Lung (tissue), 12 donors: ENCODE measurements around the gene SENP6. TPM values are rescaled to one million over a fixed set of nuclear protein-coding genes. Genes with fewer than 3 reads are reported as not detected.
"Not testable (repeated sequence)": the region's sequence is repeated elsewhere in the genome, so short reads cannot be mapped to it uniquely, and the experiment has no call there.

ENCODE experiments used
- ATAC-seq: fragments of 200-7000 bp; cut with Tn5 transposase; one replicate; pipeline ENCODE4 v1.9.1; 2020; ENCODE audit warnings: moderate number of reproducible peaks; ENCODE audit not compliant: insufficient read depth, low FRiP score
- DNase-seq, 3 donors: peaks; one replicate each; pipeline ENCODE4 v3.0.0-alpha.2; 2013 to 2017
- H3K27ac ChIP-seq, 2 donors: one replicate each; pipeline ENCODE4 v1.5.1; 2013; ENCODE audit warnings: mild to moderate bottlenecking in 2 of 2, moderate library complexity in 2 of 2, control low read depth in 1 of 2, inconsistent platforms in 1 of 2, low read depth in 1 of 2, low read length in 1 of 2
- H3K27me3 ChIP-seq, 3 donors: one replicate each; pipeline ENCODE4 v1.5.1; 2013; ENCODE audit warnings: low read length in 2 of 3; ENCODE audit not compliant: control insufficient read depth in 3 of 3, insufficient read depth in 3 of 3
- H3K36me3 ChIP-seq, 4 donors: one replicate each; pipeline ENCODE4 v1.5.1; 2013; ENCODE audit warnings: low read length in 4 of 4, mild to moderate bottlenecking in 1 of 4, moderate library complexity in 1 of 4; ENCODE audit not compliant: control insufficient read depth in 4 of 4, insufficient read depth in 4 of 4
- H3K4me1 ChIP-seq, 5 donors: one replicate each; pipeline ENCODE4 v1.5.1; 2013; ENCODE audit warnings: low read length in 5 of 5, mild to moderate bottlenecking in 2 of 5, moderate library complexity in 1 of 5; ENCODE audit not compliant: control insufficient read depth in 5 of 5, insufficient read depth in 5 of 5
- H3K4me3 ChIP-seq: one replicate; pipeline ENCODE4 v1.5.1; 2013; ENCODE audit warnings: mild to moderate bottlenecking, control low read depth, moderate library complexity
- H3K9ac ChIP-seq, 2 donors: one replicate each; pipeline ENCODE4 v1.5.1; 2013; ENCODE audit warnings: low read length in 2 of 2, control low read depth in 1 of 2; ENCODE audit not compliant: insufficient read depth in 1 of 2
- H3K9me3 ChIP-seq, 4 donors: one replicate each; pipeline ENCODE4 v1.5.1; 2013; ENCODE audit warnings: low read length in 3 of 4, mild to moderate bottlenecking in 1 of 4, moderate library complexity in 1 of 4; ENCODE audit not compliant: control insufficient read depth in 4 of 4, insufficient read depth in 3 of 4
- CTCF ChIP-seq: IDR thresholded peaks from 2 replicates; pipeline ENCODE4 v1.5.1; 2012; ENCODE audit warnings: mild to moderate bottlenecking; ENCODE audit errors: control extremely low read depth, extremely low read depth
- WGBS, 2 donors: extraction: QIAGEN DNeasy Blood & Tissue Kit; methylation state at CpG; one replicate each; pipeline ENCODE4 v1.1.7; 2013; 5-methylcytosine and 5-hydroxymethylcytosine counted together
- polyA plus RNA-seq, 2 donors: library from polyadenylated mRNA; stranded (reverse); fragments of 200-250 nt; gene quantifications; one replicate each; pipeline ENCODE4 v1.2.1, GENCODE V29; 2013
- total RNA-seq, 2 donors: library from RNA; depleted of rRNA in 1 of 2; stranded (reverse); fragments of >200 nt in 1 of 2; gene quantifications; one replicate each; pipeline ENCODE4 v1.2.1, GENCODE V29; 2014 to 2021
- donor health status: control.
- donor health status: control.
- donor health status: Bipolar disorder and iron deficiency.
- donor health status: healthy.
- donor health status: DM: yes; HTN: yes; CAD: no.

The SENP6 gene
- total and polyA plus RNA-seq, 4 donors = 28.0 to 209 (median 62.8) TPM

GRCh38 chr6:75623491-75623890 is 21.8 kb downstream of the SENP6 start:
- peak in 2 of 3 donors; percentile 69 to 72 for DNase-seq
- Histone ChIP-seq H3K27ac (no peak overlapping the region), H3K27me3 (no peaks in the 10 kb centered on the region), H3K9me3 (peaks cover 0 to under 1% (median under 1%) of the 10 kb centered on the region in 4 donors), H3K4me1 (peaks cover 0 to 34% (median 4%) of the 10 kb centered on the region in 5 donors), H3K36me3 (peaks cover 0 to 8% (median 6%) of the 10 kb centered on the region in 4 donors), H3K4me3 (no peak overlapping the region), H3K9ac (no peak overlapping the region)
- no peak for TF ChIP-seq CTCF
- 84 to 96% methylated on average over 1 of the region's 1 CpG for WGBS, 2 donors
- ATAC-seq = no peak

- ATAC-seq = no peak
- WGBS, 2 donors = 94 to 95% methylated on average over 4 of the region's 4 CpGs
- no peak for TF ChIP-seq CTCF
- Histone ChIP-seq H3K36me3 (peaks cover 0 to 8% (median 6%) of the 10 kb centered on the region in 4 donors), H3K27ac (no peak overlapping the region), H3K4me3 (no peak overlapping the region), H3K9me3 (no peaks in the 10 kb centered on the region), H3K4me1 (peaks cover 0 to 34% (median 4%) of the 10 kb centered on the region in 5 donors), H3K9ac (no peak overlapping the region), H3K27me3 (no peaks in the 10 kb centered on the region)
- DNase-seq = no peak
Observed at GRCh38 chr6:75624335-75624734, 22.7 kb downstream of the SENP6 start.

- peaks cover 0 to 8% (median 6%) of the 10 kb centered on the region in 4 donors for H3K36me3 ChIP-seq
- H3K9me3 ChIP-seq = no peaks in the 10 kb centered on the region
- peak in 2 of 3 donors; percentile 51 to 64 for DNase-seq
- WGBS, 2 donors = 64 to 68% methylated on average over 6 to 7 of the region's 7 CpGs
- no peak overlapping the region for H3K9ac ChIP-seq
- no peak overlapping the region for H3K27ac ChIP-seq
- peaks cover 0 to 30% (median 0%) of the 10 kb centered on the region in 5 donors for H3K4me1 ChIP-seq
- no peak overlapping the region for H3K4me3 ChIP-seq
- no peak for TF ChIP-seq CTCF
- ATAC-seq = no peak
- H3K27me3 ChIP-seq = no peaks in the 10 kb centered on the region
Observed at GRCh38 chr6:75624988-75625387, 23.3 kb downstream of the SENP6 start.

- no peak for DNase-seq
- peaks cover 0 to 8% (median 6%) of the 10 kb centered on the region in 4 donors for H3K36me3 ChIP-seq
- no peak overlapping the region for H3K4me3 ChIP-seq
- H3K27me3 ChIP-seq = no peaks in the 10 kb centered on the region
- no peak for ATAC-seq
- no peaks in the 10 kb centered on the region for H3K9me3 ChIP-seq
- TF ChIP-seq CTCF = no peak
- peaks cover 0 to 23% (median 0%) of the 10 kb centered on the region in 5 donors for H3K4me1 ChIP-seq
- H3K27ac ChIP-seq = no peak overlapping the region
- 91 to 93% methylated on average over 2 of the region's 2 CpGs for WGBS, 2 donors
- no peak overlapping the region for H3K9ac ChIP-seq
Observed at GRCh38 chr6:75626561-75626960, 24.9 kb downstream of the SENP6 start.

GRCh38 chr6:75627708-75628107 is 26.0 kb downstream of the SENP6 start:
- not testable (repeated sequence) for H3K9ac ChIP-seq, H3K27me3 ChIP-seq, H3K36me3 ChIP-seq, DNase-seq, H3K4me3 ChIP-seq, ATAC-seq, H3K9me3 ChIP-seq, H3K27ac ChIP-seq
- H3K4me1 ChIP-seq = peaks cover 0 to 18% (median 0%) of the 10 kb centered on the region in 5 donors
- WGBS, 2 donors = 96 to 98% methylated on average over 9 of the region's 9 CpGs
